ENCODE results near the gene FNDC3B.
A peak's percentile ranks its signal among the peaks of the same experiment; 100 is the strongest.

The FNDC3B gene

DNA sequence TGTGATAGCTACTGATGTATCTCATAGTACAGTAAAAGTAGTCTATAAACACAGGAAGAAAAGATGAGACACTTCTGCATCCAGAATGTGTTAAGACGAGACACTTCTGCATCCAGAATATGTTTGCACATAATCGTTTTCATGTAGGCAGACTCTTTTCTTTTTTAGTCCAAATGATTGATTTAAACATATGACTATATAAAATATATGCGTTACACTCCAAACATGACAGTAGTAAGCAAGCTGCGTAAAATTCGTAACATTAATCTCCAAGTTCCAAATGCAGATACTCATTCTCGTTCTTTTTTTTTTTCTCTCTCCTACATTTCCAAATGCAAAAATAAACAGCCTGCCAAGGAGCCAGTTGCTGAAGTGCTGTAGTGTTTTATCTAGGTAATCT lies 82.6 kb downstream of the FNDC3B start:
- DNase-seq, result no peak

GRCh38 chr3:172124271-172124670 lies 84.9 kb downstream of the FNDC3B start:
- DNase-seq, result no peak

DNA sequence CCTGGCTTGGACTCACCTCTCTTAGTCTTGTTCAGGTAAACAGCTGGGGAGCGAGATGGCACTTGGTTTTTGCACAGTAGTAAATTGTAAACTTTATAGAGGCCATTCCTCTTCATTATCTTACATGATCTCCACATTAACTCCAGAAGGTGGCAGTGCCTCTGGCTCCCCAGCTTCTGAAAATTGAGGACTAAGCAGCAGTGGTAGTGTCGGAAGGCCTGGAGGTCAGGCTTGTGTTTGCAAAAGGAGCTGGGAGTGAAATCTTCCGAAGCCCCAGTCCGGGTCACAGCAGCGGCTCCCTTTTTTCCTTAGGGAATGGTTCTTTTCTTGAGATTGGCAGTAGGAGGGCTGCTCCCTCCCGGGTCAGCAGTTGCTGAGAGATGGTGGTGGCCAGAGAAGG lies 85.7 kb downstream of the FNDC3B start:
- no peak for DNase-seq

DNA sequence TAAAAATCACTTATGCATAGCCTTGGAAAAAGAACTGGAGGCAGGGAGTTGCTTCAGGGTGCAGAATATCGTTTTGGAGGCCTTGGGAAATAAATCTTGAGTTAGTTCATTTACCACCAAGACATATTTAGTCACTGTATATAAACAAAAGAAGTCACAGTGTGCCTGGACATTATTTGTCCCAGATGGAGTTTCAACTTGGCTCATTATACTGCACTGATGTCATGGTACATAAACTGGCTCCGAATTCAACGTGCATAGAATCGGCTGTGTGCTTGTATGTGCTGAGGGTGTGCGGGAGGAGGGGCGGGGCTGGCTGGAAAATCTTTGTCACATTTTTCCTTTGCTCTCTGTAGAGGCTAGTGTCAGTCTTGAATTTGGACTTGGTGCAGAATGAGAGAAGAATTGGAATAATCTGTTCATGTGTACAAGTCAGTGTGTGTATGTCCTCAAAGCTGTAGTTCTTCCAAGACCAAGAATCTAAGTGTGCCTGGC lies 86.6 kb downstream of the FNDC3B start:
- DNase-seq, result no peak

DNA sequence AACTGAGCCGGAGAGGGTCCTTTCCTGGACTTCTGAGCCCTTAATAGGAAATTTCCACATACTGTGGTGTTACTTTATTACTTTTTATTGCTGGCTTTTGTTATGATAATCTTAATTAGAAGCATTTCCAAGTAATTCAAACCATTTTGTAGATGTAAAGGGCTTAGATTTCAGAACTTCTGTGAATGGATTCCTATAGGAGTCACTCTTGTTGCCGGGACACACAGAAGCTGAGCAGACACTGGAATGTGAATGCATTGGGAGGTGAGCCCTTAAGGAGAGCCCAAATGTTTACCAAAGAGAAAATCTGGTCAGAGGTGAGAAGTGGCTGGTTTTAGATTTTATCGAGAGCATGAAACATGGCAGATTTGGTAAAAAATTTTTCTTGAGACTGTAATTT lies 87.4 kb downstream of the FNDC3B start:
- DNase-seq, result no peak

GRCh38 chr3:172127141-172127540 lies 87.8 kb downstream of the FNDC3B start:
- no peak for DNase-seq

DNA sequence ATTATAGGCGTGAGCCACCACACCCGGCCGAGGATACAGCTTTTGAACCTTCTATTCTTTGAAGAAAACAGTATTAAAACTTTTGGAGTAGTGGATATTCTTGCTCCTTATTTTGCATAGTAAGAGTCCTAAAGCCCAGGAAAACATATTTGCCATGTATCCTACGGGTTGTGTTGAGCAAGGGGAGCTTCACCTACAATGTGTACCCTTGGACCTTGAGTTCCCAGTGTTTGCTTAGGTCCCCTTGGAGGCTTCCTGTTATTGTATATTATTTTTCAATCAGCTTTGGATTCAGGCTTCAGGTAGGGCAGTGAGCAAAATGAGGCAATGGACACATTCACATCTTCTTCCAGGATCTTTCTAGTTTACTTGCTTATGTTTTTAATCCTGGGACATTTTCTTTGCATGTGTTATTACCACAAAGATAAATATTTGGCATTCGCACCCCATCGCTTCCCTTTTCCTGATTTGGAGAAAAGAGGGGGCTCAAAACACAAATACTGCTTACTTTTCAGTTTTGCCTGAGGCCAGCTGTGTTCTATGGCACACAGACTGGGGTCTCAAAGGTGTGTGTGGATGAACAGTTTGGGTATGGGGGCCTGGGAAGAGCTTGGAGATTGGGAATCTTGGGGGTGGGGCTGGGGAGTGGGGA lies 88.7 kb downstream of the FNDC3B start:
- DNase-seq, result no peak

DNA sequence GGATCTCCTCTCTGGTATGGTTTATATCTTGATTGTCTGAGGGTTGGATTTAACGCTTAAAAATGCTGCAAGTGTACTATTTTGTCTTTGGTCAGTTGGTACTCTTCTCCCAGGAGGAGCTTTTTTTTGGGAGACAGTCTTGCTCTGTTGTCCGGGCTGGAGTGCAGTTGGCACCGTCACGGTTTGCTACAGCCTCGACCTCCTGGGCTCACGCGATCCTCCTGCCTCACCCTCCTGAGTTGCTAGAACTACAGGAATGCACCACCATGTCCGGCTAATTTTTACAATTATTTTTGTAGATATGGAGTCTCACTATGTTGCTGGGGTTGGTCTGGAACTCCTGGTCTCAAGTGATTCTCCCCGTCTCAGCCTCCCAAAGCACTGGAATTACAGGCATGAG lies 89.5 kb downstream of the FNDC3B start:
- no peak for DNase-seq

DNA sequence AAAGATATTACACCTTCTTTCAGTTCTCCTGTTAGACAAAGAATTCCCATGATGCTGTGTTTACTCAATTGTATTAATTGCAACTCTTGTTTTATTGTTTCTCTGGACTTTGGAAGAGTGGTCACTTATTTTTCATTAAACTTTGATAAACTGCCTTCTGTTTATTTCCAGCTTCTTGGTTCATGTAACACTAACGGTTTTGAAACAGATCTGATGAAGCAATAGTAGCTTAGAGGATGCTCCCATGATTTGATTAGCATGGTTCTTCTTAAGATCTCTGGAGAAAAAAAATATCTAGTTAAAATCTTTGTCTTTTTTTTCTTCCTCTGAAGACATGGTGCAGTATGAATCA lies 90.1 kb downstream of the FNDC3B start:
- no peak for DNase-seq

- peak; percentile 72 for DNase-seq
These were observed 90.7 kb downstream of the FNDC3B start for GRCh38 chr3:172129850-172130716.

- no peak for DNase-seq
These were observed 91.3 kb downstream of the FNDC3B start for GRCh38 chr3:172130717-172131050.

- no peak for DNase-seq
These were observed 92.4 kb downstream of the FNDC3B start for GRCh38 chr3:172131746-172132145.

- peak; percentile 65 for DNase-seq
These were observed 92.8 kb downstream of the FNDC3B start for GRCh38 chr3:172132159-172132586.

GRCh38 chr3:172132721-172133311 lies 93.4 kb downstream of the FNDC3B start:
- no peak for DNase-seq

- DNase-seq, result no peak
These were observed 94.5 kb downstream of the FNDC3B start for GRCh38 chr3:172133838-172134237.

DNA sequence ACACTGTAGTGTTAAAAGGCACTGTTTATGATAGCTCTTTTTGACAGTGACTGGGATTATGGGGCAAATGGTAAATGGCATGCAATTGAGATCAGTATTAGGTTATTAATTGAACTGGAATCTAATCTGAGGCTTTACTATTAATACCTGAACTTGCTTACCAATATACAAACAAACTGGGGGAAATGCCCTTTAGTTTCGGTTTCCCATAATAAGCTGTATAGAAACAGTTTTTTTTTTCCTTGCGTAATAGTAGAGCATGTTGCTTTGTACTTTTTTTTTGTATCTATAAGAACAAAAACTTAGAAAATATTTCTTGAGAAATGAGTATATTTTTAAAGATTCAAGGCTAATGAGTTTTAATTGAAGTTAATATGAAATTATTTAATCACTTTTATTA lies 95.0 kb downstream of the FNDC3B start:
- DNase-seq, result peak; percentile 65

DNA sequence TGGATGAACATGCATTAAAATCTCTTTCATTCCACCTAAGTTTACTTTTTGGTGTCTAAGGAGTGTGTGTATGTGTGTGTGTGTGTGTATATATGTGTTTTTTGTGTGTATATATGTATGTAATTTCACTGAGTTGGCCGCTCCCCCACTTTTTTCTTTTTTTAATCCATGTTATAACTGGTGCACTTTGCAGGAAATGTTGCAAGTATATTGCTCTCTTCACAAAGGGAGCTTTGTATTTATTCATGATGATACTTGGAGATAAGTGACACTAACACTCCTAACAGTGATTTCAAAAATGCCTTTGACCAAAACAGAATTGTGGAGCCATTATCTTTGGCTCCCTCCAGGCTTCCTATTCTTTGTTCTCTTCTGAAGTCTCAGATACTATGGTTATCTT lies 95.8 kb downstream of the FNDC3B start:
- no peak for DNase-seq

GRCh38 chr3:172135820-172136219 lies 96.4 kb downstream of the FNDC3B start:
- no peak for DNase-seq

- DNase-seq, result no peak
These were observed 97.0 kb downstream of the FNDC3B start for GRCh38 chr3:172136330-172136729.

DNA sequence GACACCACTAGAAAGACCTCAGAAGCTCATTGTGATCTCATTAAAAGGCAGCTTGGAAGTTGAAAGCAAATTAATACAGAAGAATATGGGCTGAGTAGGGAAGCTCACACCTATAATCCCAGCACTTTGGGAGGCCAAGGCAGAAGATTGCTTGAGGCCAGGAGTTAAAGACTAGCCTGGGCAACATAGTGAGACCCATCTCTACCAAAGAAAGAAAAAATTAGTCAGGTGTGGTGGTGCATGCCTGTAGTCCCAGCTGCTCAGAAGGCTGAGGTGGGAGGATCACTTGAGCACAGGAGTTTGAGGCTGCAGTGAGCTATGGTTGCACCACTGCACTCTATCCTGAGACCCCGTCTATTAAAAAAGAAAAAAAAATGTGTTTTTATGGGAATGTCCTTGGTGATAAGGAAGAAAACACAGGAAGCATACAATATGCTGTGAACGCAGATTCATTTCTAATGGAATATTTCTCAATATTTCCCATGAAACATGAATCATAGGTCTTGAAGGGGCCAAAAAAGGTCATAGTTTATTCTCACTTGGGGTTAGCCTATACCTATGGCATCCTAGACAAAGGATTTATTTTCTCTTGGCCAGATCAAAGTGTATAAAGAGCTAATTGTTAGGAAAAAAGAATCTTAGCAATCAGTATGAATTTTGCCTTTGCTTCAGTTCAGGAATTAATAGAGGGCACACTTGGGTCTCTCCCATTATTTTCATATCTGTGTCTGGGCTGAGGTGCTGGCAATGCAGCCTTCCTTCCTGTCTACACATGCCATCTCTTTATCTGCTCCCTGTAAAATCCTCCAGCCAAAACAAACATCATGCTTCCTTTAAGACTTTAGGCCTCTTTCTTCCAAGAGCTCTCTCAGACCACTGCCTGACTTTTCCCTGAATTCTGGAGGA lies 98.2 kb downstream of the FNDC3B start:
- no peak for DNase-seq

DNA sequence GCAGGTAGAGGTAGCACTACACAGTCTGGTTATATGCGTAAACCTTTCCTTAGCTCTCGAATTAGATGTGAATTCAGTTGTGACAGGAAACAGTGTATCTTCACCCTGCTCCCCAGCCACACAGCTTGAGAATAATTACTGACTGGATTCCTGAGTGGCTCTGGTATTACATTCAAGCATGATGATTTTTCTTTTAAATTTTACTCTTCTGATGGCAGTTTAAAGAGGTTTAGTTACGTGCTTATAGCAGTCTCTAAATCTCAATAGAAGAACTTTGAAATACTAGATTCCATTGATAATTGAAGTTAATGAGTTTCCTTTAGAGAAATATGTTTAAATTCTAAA lies 98.8 kb downstream of the FNDC3B start:
- no peak for DNase-seq

DNA sequence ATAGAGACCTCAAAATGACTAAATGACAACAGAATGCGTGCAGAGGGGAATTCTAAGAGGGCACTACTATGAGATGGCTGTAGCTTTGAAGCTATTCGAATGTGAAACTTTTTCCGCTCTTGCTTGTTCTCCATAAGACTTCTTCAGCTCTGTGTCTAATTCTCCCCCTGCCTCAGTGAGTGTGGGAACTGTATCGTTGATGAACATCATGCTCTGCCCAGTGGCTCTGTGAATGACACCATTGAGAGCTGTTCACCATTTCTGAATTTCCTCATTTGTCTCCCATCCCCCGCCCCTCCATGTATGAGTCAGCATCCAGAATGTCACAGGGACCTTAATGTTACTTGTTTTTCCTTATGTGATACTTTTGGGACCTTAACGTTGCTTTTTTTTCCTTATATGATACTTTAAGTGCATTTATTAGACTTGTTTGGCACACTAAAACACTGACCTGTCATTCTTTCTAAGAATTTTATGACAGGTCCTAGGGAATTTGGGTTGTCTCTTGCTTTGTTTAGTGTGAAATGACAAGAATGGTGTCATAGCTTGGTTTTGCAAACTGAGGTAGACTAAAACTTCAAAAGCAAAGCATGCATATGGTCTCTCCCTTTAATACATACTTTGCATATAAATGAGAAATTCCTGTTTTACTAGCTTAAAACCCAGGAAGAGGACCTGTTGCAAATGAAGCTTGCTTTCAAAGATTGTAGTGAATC lies 99.6 kb downstream of the FNDC3B start:
- DNase-seq, result peak; percentile 29
